HG03280 (cell line): ENCODE measurements around the gene HHAT.

Experiments
- ATAC-seq: cut with Tn5 transposase; IDR thresholded peaks from one replicate; pipeline ENCODE4 v1.9.1; 2021; ENCODE audit warnings: mild to moderate bottlenecking, moderate library complexity; ENCODE audit not compliant: unreplicated experiment

The HHAT gene

DNA sequence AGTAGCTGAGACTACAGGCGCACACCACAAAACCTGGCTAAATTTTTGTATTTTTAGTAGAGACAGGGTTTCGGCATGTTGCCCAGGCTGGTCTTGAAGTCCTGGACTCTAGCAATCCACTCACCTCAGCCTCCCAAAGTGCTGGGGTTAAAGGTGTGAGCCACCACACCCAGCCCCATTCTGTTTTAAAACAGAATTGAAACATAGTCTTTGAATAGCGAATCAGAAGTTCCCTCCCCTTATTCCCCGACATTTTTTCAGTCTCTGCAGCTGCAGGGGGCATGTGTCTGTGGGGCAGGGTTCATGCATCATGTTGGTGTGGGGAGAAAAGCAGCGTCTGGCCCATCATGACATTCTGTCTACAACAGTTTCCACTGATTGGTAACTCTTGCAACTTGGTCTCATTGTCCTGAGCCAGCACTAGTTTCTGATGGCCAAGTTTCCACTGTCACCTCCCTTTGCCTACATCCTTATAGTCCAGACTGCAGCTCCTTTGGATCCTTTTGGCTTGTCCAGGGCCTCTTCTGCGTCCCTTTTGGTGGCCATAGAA lies 15.6 kb upstream of the HHAT start:
- no peak for ATAC-seq

DNA sequence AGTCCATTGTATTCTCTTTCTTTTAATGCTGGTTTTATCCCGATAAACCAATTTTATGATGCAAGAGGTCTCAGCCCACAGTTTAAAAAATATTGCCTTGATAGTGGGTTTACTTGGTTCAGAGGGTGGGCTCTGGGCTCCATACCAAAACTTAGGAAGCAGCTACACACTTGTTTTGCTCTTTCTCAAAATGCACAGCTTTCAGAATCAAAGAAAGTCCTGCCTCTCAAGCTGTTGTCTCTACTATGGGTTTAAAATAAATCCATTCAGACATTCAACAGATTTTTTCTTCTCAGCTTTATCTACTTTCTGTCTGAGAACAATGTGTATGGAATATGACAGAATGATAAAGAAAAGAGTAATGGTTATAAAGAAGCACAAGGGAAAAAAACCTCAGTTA lies 14.8 kb upstream of the HHAT start:
- no peak for ATAC-seq

- ATAC-seq, result no peak
These were observed 13.2 kb upstream of the HHAT start for GRCh38 chr1:210315529-210315928.

DNA sequence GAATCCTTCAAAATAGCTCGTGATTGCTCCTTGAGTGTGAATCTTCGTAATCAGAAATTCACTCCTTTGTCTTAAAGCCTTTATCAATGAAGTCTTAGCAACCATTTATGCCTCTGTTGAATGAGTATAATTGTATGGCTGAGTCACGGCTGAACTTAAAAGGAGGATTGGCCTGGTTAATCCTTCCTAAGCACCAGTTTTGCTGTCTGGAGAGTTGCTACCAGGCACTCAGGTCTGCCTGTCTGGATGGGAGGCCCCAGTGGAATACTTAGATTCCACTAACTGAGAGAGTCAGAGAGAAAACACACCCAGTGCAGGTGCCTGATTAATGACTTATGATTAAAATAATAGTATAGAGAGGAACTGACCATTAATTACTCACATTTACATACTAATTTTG lies 7.6 kb upstream of the HHAT start:
- ATAC-seq, result no peak

GRCh38 chr1:210321552-210321951 lies 7.2 kb upstream of the HHAT start:
- ATAC-seq, result no peak

DNA sequence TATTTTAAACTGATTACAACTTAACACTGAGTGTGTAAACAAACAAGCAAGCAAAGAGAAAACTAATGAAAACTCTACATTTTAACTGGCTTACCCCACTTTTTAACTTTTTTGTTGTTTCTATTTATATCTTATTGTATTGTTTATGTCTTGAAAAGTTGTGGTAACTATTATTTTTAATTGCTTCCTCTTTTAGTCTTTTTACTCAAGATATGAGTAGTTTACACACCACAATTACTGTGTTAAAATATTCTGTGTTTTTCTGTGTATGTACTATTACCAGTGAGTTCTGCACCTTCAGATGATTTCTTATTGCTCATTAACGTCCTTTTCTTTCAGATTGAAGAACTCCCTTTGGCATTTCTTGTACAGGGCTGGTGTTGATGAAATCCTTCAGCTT lies 4.7 kb upstream of the HHAT start:
- ATAC-seq, result no peak

GRCh38 chr1:210325026-210325670 lies 3.6 kb upstream of the HHAT start:
- no peak for ATAC-seq

GRCh38 chr1:210328032-210328745 lies 513 bp upstream of the HHAT start:
- ATAC-seq, result no peak

DNA sequence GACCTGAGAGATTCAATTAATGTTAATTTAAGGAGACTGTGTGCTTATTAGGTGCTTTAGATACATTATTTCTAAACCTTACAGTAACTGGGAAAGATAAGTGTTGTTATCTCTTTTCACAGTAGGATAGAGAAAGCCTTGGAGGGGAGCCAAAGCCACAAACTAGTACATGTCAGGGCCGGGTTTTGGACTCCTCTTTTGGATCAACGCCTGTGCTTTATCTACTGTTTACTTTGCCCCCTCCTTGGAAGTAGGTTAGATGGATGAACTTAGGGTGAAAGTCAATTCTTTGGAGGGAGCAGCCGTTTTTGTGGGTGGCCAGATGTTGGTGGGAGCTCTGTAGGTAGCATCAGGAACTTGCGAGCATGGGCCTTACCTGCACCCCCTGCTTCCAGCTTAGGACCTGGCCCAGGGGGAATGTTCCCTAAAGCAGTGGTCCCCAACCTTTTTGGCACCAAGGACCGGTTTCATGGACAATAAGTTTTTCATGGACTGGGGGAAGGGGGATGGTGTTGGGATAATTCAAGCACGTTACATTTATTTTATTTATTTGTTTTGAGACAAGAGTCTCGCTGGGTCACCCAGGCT lies 1.7 kb downstream of the HHAT start:
- ATAC-seq, result no peak

DNA sequence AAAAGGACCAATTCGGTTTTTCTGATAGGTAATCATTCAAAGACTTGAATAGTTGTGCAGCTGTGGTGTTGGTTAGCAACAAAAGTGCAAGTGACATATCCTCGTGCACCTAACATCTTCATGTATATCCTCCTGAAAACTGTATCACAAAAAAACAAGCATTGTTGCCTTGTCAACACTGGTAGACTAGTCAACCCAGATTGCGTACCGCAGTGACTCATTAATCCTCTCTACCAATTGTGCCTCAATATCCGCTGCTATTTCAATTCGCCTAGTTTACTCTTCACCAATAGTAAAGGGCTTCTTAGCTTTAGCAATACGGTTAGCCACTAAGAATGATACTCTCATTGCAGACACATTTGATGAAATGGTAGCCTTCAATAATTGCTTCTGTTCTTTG lies 3.5 kb downstream of the HHAT start:
- peak; percentile 29 for ATAC-seq

GRCh38 chr1:210332719-210333398 lies 4.2 kb downstream of the HHAT start:
- ATAC-seq, result peak; percentile 70

DNA sequence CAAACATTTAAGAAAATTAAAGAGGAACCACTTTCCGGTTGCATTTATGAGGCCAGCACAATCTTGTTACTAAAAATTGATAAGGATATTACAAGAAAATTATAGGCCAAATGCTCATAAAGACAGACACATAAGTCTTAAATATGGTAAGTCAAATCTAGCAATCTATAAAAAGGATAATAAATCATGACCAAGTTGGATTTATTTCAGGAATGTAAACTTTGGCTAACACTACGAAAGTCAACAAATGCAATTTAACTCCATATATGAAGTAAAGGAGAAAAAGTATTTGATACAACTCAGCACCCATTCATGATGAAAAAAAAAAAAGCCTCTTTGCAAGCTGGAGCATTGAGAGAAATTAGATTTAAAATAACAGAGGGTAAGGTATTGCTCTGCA lies 6.3 kb downstream of the HHAT start:
- no peak for ATAC-seq

DNA sequence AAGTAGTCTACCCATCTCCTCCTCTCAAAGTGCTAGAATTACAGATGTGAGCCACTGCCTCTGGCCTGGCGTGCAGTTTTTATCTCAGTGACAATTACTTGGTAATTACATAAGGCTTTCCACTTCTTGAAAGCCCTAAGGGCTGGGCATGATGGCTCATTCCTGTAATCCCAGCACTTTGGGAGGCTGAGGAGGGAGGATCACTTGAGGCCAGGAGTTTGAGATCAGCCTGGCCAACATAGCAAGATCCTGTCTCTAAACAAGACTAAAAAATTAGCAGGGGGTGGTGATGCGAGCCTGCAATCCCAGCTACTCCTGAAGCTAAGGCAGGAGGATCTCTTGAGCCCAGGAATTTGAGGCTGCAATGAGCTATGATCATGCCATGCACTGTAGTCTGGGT lies 7.7 kb downstream of the HHAT start:
- no peak for ATAC-seq

DNA sequence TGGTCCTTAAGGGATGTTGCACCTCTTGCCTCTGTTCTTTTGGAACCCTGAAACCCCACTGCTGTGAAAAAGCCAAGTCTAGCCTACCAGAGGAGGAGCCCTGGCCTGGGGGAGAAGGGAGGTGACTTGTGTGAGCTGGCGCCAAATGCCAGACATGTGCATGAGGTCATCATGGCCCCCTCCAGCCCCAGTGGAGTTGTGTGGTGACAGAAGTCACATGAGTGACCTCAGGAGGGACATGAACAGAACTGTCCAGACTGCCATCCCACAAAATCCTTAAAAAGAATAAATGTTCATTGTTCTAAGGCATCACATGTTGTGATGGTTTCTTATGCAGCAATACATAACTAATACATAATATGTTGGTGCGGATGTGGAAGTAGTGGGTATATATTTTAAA lies 10.8 kb downstream of the HHAT start:
- ATAC-seq, result no peak

DNA sequence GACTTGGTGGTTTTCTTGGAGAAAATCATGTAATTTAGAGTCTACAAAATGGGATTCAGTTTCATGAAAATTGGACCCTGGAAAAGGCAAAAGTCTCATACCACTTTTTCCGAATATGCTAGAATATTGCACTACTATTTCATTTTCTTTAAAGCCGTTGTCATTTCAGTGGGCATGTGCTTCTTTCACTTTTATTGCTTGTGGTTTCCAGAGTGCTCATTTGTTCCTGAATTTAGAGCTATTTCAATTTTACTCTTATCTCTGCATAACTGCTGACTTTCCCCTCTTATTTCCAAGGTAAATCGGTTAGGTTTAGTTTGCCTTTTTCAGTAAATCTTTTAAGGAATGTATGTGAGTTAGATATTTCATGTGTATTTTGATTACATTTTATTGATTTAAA lies 11.6 kb downstream of the HHAT start:
- ATAC-seq, result no peak

DNA sequence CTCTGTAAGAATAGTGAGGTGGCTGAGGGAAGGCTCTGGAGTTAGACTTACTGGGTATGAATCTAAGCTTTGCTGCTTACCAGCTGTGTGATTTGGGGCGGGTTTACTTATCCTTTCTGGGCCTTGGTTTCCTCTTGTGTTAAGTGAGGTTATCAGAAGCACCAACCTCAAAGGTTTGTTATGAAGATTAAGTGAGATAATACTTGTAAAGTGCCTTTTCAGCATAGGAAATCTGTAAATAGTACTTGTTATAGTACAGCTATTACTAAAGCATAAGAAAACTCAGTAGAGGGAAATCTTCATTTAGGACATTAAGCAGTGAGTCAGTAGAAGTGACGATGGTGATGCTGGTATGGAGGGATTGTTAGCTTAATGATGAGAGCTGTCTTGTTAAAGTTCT lies 12.1 kb downstream of the HHAT start:
- ATAC-seq, result no peak

- ATAC-seq, result peak; percentile 55
These were observed 14.5 kb downstream of the HHAT start for GRCh38 chr1:210342986-210343780.

- no peak for ATAC-seq
These were observed 16.0 kb downstream of the HHAT start for GRCh38 chr1:210344706-210345105.

- no peak for ATAC-seq
These were observed 18.4 kb downstream of the HHAT start for GRCh38 chr1:210347112-210347511.

- no peak for ATAC-seq
These were observed 22.8 kb downstream of the HHAT start for GRCh38 chr1:210351496-210351895.

DNA sequence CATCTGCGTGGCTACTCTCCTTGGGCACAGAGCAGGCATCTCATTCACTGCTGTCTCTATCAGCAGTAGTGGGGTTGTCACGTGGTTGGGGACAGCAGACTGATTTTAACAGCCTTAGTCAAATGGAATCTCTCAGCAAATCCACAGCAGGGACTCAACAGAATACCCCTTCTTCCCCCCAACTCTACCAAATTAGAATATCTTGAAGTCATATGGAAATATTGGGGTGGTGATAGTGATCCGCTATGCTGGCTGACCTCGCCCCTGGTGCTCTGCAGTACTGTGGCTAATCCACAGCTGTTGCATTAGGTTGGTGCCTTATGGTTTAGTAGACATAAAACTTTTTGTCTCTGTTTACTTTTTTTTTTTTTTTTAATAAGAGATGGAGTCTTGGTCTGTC lies 23.9 kb downstream of the HHAT start:
- no peak for ATAC-seq
